Neutrophil (primary cell): Measurements from ENCODE around the gene KDM2A.

ENCODE experiments used
- H3K27ac ChIP-seq: fragments of 200-600 bp; sonication (generic); 2 replicates; pipeline ENCODE4 v1.5.1; 2016; ENCODE audit warnings: mild to moderate bottlenecking, moderate library complexity
- H3K27me3 ChIP-seq: fragments of 200-600 bp; sonication (generic); 2 replicates; pipeline ENCODE4 v1.6.0; 2016; ENCODE audit warnings: mild to moderate bottlenecking
- H3K36me3 ChIP-seq: fragments of 200-600 bp; sonication (generic); 2 replicates; pipeline ENCODE4 v1.5.1; 2017
- H3K4me1 ChIP-seq, 2 experiments: fragments of 200-600 bp in 1 of 2; sonication (generic) in 1 of 2; 1 replicate in 1 of 2; 2 replicates in 1 of 2; pipeline versions ENCODE4 v1.5.1 to v1.6.1; 2013 to 2016; ENCODE audit warnings: low read depth in 1 of 2, low read length in 1 of 2, mild to moderate bottlenecking in 1 of 2, moderate library complexity in 1 of 2; ENCODE audit not compliant: control insufficient read depth in 1 of 2, insufficient read depth in 1 of 2
- H3K4me3 ChIP-seq, 2 experiments: fragments of 200-600 bp in 1 of 2; sonication (generic) in 1 of 2; 1 replicate in 1 of 2; 2 replicates in 1 of 2; pipeline ENCODE4 v1.5.1; 2013 to 2016; ENCODE audit warnings: low read depth in 1 of 2, low read length in 1 of 2, mild to moderate bottlenecking in 1 of 2, moderate library complexity in 1 of 2
- H3K9me3 ChIP-seq: fragments of 200-600 bp; sonication (generic); 2 replicates; pipeline ENCODE4 v1.5.1; 2016
- TF ChIP-seq, protein P1 (sequence below): fragments of 200-600 bp; sonication (generic); IDR thresholded peaks from 2 replicates; pipeline ENCODE4 v1.5.1; 2016; ENCODE audit warnings: antibody characterized with exemption

KDM2A gene

DNA sequence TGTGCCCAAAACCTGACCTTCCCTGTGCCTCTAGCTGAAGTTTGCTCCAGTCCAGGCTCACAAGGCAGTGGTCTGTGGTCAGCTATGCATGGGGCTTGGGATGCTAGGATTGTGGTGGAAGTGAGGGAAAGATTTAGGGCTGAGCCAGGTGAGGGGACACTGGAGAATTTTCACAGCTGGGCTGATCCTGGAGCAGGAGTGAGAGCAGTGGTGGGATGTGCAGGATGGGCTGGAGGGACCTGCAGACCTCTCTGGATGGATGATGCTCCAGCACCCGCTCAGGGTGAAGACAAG, 23.9 kb upstream of the KDM2A start:
- H3K4me1 ChIP-seq, result peaks cover 6 to 7% of the 10 kb centered on the region in 2 experiments
- H3K36me3 ChIP-seq, result no peaks in the 10 kb centered on the region
- TF ChIP-seq, protein P1, sequence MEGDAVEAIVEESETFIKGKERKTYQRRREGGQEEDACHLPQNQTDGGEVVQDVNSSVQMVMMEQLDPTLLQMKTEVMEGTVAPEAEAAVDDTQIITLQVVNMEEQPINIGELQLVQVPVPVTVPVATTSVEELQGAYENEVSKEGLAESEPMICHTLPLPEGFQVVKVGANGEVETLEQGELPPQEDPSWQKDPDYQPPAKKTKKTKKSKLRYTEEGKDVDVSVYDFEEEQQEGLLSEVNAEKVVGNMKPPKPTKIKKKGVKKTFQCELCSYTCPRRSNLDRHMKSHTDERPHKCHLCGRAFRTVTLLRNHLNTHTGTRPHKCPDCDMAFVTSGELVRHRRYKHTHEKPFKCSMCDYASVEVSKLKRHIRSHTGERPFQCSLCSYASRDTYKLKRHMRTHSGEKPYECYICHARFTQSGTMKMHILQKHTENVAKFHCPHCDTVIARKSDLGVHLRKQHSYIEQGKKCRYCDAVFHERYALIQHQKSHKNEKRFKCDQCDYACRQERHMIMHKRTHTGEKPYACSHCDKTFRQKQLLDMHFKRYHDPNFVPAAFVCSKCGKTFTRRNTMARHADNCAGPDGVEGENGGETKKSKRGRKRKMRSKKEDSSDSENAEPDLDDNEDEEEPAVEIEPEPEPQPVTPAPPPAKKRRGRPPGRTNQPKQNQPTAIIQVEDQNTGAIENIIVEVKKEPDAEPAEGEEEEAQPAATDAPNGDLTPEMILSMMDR, result no peak
- H3K9me3 ChIP-seq, result no peaks in the 10 kb centered on the region
- no peak overlapping the region for H3K4me3 ChIP-seq
- no peak overlapping the region for H3K27ac ChIP-seq
- no peaks in the 10 kb centered on the region for H3K27me3 ChIP-seq

DNA sequence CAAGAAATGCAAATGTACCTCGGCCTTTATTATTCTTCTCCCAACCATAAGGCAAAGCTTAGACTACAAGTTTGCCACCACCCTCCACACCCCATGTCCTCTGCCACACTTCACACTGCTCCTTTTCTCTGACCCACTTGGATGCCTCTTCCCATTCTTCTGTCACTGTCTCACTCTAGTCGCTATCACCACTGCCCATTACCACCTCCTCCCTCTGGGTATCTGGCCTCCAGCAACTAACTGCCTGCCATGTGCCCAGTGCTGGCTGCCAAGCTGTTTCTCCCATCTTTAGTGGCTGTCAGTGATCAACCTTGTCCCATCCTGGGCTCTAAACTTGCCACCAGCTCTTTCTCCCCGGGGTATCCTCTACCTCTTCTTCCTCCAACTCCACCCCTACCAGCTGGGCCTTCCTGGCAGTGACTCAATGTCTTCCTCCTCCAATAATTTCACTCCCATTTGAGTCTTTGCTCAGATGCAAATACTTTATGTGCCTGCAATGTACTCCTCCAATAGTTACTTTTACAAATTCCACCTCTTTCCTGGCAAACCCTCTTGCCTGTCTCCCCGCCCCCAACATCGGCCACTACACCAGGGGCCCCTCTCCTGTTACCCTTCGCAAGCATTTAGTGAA, 20.1 kb upstream of the KDM2A start:
- Histone ChIP-seq H3K4me1 (peaks cover 9 to 11% of the 10 kb centered on the region in 2 experiments), H3K4me3 (no peak overlapping the region), H3K36me3 (no peaks in the 10 kb centered on the region), H3K27ac (no peak overlapping the region), H3K27me3 (no peaks in the 10 kb centered on the region), H3K9me3 (no peaks in the 10 kb centered on the region)
- TF ChIP-seq, protein P1, result no peak

DNA sequence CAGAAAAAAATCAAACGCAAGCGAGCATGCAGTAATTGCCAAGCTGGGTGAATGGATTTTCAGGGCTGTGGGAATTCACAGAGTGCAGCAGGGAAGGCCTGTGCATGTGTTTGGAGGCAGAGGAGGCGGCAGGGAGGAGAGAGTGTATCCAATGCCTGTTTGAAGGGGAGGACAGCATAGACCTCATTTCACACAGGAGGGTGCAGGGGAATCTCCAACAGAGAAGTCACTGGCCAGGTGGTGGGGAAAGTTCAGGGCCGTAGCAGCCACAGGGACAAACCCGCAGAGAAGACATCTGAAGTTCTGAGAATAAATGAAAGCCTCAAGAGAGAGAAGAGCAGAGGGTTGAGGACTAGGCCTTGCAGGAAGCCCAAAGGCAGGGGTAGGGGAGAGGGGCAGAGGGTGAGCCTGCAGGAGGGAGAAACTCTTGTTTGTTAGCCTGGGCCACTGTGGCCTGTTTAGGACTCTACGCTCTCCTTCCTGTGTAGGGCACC, 19.2 kb upstream of the KDM2A start:
- H3K4me3 ChIP-seq, result no peak overlapping the region
- TF ChIP-seq, protein P1, result no peak
- peak overlapping the region; percentile 28 for H3K27ac ChIP-seq
- H3K27me3 ChIP-seq, result no peaks in the 10 kb centered on the region
- H3K9me3 ChIP-seq, result no peaks in the 10 kb centered on the region
- peaks cover 9 to 11% of the 10 kb centered on the region in 2 experiments for H3K4me1 ChIP-seq
- no peaks in the 10 kb centered on the region for H3K36me3 ChIP-seq

DNA sequence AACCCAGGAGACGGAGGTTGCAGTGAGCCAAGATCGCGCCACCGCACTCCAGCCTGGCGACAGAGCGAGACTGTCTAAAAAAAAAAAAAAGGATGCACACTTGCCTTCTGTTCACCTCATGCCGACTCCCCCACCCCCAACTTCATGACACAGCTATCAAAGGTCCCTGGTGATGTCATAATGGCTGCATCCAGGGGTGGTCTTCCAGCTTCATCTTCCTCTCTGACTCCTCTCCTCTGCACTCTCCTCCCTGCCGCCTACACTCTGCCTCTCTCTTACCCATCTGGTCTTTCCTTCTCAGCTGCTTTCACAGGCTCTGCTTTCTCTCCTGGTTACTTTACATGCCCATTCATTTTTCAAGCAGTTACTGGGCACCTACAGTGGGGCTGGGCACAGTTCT, 16.4 kb upstream of the KDM2A start:
- Histone ChIP-seq H3K27me3 (no peaks in the 10 kb centered on the region), H3K4me3 (no peak overlapping the region), H3K9me3 (no peaks in the 10 kb centered on the region), H3K4me1 (peaks cover 9 to 11% of the 10 kb centered on the region in 2 experiments), H3K27ac (no peak overlapping the region), H3K36me3 (no peaks in the 10 kb centered on the region)
- TF ChIP-seq, protein P1, result no peak

DNA sequence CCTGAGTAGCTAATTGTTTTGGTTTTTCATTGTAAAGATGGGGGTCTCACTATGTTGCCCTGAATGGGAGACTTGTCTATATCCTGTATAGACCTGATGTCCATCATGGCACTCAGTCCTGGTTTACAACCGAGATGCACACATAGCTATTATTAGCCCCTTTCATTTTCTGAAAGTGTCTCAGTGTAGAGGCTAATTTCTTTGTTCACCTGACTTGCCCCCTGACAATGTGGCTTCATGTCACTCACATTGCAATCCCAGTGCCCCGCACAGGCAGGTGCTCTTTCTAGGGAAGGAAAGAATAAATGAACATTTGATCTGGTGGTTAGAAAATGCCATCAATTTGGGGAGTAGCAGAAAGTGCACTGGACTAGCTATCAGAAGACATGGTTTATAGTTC, 13.1 kb upstream of the KDM2A start:
- H3K36me3 ChIP-seq, result no peaks in the 10 kb centered on the region
- TF ChIP-seq, protein P1, result no peak
- no peaks in the 10 kb centered on the region for H3K9me3 ChIP-seq
- H3K4me3 ChIP-seq, result no peak overlapping the region
- H3K27ac ChIP-seq, result no peak overlapping the region
- no peaks in the 10 kb centered on the region for H3K4me1 ChIP-seq
- H3K27me3 ChIP-seq, result no peaks in the 10 kb centered on the region
